ENCODE results near the gene HMGXB3. TPM values are rescaled to one million over a fixed set of nuclear protein-coding genes. Genes with fewer than 3 reads are reported as not detected.

Gene HMGXB3
- total RNA-seq, 4 donors from 2014 or later = 19.7 to 27.0 (median 23.9) TPM

- TF ChIP-seq CTCF (IDR thresholded peaks at IDR 0.05 in 4 of 5, conservative IDR thresholded peaks at IDR 0.05 in 1 of 5) = no peak
- TF ChIP-seq POLR2A (IDR thresholded peaks at IDR 0.05) = no peak
- in situ Hi-C loops (cut with MboI; ENCODE audit: low sequenced_read_pairs in 4 of 4) = no loop called here
- ATAC-seq = no peak
Observed at GRCh38 chr5:150006318-150006717, 5.8 kb downstream of the HMGXB3 start.

DNA sequence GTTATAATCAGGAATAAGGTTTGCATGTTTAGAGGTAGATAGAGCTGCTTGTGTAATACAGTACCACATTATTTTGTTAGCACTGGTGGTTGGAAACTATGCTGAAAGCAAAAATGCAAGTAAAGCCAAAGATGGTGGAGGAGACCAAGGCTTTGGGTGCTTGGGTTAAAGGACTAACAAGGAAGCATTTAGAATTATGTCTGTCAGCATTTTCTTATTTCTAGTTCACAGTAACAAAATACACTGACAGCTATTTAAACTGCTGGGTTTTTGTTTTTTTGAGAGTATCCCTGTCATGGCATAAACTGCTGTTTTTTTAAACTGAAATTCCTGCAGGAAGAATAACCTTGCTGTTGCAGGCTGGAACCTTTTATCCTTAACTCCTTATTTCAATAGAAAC lies 6.5 kb downstream of the HMGXB3 start:
- H3K4me1 ChIP-seq = peaks cover 8 to 13% of the 10 kb centered on the region in 2 donors
- no peaks in the 10 kb centered on the region for H3K9me3 ChIP-seq
- H3K27me3 ChIP-seq = no peaks in the 10 kb centered on the region
- no peak for TF ChIP-seq CTCF (IDR thresholded peaks at IDR 0.05 in 4 of 5, conservative IDR thresholded peaks at IDR 0.05 in 1 of 5)
- no peak for TF ChIP-seq POLR2A (IDR thresholded peaks at IDR 0.05)
- no peak overlapping the region for H3K27ac ChIP-seq
- H3K36me3 ChIP-seq = peaks cover 0 to 75% of the 10 kb centered on the region in 2 donors
- DNase-seq (no peak), ATAC-seq (no peak)
- no peak overlapping the region for H3K4me3 ChIP-seq
- in situ Hi-C loops (cut with MboI; ENCODE audit: low sequenced_read_pairs in 4 of 4) = no loop called here
- intact Hi-C loops (cut with DNase I; ENCODE audit: low total_unique reads) = no loop called here

More at GRCh38 chr5:150006318-150006717, 5.8 kb downstream of the HMGXB3 start:
- DNase-seq = no peak
- no peaks in the 10 kb centered on the region for H3K9me3 ChIP-seq
- no peak overlapping the region for H3K27ac ChIP-seq
- H3K4me1 ChIP-seq = peaks cover 16 to 19% of the 10 kb centered on the region in 2 donors
- intact Hi-C loops (cut with DNase I; ENCODE audit: low total_unique reads) = no loop called here
- no peaks in the 10 kb centered on the region for H3K27me3 ChIP-seq
- H3K4me3 ChIP-seq = no peak overlapping the region
- peaks cover 0 to 68% of the 10 kb centered on the region in 2 donors for H3K36me3 ChIP-seq

DNA sequence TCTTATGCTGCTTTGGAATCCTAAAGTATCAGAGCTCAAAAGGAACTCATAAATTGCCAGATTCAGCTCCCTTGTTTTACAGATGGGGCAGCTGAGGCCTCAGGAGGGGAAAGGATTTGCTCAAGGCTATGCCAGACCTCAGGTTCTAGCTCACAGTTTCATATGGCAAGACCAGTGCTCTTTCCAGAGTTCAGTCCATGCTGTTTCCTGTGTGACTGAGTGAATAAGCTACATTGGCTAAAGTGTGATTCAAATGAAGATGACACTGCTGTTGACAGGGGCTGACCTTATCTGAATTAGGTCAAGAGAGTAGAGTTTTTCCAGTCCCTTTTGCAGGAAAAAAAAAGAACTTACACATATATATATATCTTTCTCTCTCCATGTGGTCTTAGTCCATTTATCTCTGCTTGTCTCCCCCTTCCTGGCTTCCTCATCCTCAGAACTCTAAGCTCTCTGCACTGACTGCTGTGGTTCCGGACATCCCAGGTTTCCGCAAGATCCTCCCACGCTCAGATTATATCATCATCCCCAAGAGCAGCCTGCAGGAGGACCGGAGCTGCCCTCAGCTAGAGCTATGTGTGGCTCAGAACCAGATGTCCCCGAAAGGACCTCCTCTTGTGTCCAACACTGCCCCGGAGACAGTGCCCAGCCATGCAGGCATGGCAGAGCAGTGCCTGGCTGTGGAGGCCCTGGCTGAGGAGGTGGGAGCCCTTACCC lies 9.3 kb downstream of the HMGXB3 start:
- TF ChIP-seq POLR2A (IDR thresholded peaks at IDR 0.05) (no peak), CTCF (IDR thresholded peaks at IDR 0.05 in 4 of 5, conservative IDR thresholded peaks at IDR 0.05 in 1 of 5) (no peak)
- peak in 1 of 2 donors; percentile 41 for ATAC-seq
- no peak overlapping the region for H3K4me3 ChIP-seq
- in situ Hi-C loops (cut with MboI; ENCODE audit: low sequenced_read_pairs in 4 of 4) (no loop called here), intact Hi-C loops (cut with DNase I; ENCODE audit: low total_unique reads) (no loop called here)
- no peaks in the 10 kb centered on the region for H3K4me1 ChIP-seq
- H3K27me3 ChIP-seq = no peaks in the 10 kb centered on the region
- H3K36me3 ChIP-seq = peaks cover 0 to 96% of the 10 kb centered on the region in 2 donors
- H3K9me3 ChIP-seq = no peaks in the 10 kb centered on the region
- peak overlapping the region in 1 of 4 donors; percentile 14 for H3K27ac ChIP-seq
- DNase-seq = no peak

- TF ChIP-seq POLR2A (IDR thresholded peaks at IDR 0.05) (no peak), CTCF (IDR thresholded peaks at IDR 0.05 in 4 of 5, conservative IDR thresholded peaks at IDR 0.05 in 1 of 5) (no peak)
- intact Hi-C loops (cut with DNase I; ENCODE audit: low total_unique reads) = no loop called here
- DNase-seq = no peak
- Histone ChIP-seq H3K4me3 (no peak overlapping the region), H3K4me1 (no peaks in the 10 kb centered on the region), H3K27ac (no peak overlapping the region), H3K36me3 (peaks cover 3 to 89% of the 10 kb centered on the region in 2 donors), H3K9me3 (no peaks in the 10 kb centered on the region), H3K27me3 (no peaks in the 10 kb centered on the region)
- in situ Hi-C loops (cut with MboI; ENCODE audit: low sequenced_read_pairs in 4 of 4) = no loop called here
- no peak for ATAC-seq
Observed at GRCh38 chr5:150013931-150014330, 13.4 kb downstream of the HMGXB3 start.
